ENCODE data around the gene GNB2. TPM values are rescaled to one million over a fixed set of nuclear protein-coding genes. Genes with fewer than 3 reads are reported as not detected.

Gene GNB2
- total and polyA plus RNA-seq, 2 of the 13 experiments (the other 11 are each of a cell fraction or from before 2014, with no cell fraction given) = 48.3 to 67.1 TPM

DNA sequence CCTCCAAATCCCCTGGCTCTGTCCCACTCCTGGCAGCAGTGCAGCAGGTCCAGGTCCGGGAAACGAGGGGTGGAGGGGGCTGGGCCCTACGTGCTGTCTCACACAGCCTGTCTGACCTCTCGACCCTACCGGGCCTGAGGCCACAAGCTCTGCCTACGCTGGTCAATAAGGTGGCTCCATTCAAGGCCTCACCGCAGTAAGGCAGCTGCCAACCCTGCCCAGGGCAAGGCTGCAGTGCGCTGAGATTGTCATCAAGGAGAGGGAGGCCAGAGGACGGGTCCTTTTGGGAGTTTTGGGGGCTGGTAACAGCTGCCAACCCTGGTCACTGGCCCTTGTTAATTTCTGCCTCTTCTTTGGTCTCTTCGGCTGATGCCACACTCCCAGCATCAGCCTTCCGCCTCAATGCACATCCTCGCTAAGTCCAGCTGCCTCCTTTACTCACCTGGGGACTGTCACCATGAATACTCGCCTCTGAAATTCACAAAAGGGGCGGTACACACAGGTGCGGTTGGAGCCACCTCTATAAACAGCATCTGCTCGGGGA, 50.3 kb downstream of the GNB2 start:
- Histone ChIP-seq H3K36me3 (replicated peaks in 1 of 2; ENCODE audit: control insufficient read depth in 1 of 2, insufficient read depth in 2 of 2, low read length in 2 of 2) (no peaks in the 10 kb centered on the region), H3K4me2 (ENCODE audit: low read depth, low read length) (peak overlapping the region; percentile 92), H3K4me1 (ENCODE audit: insufficient read depth, low read length) (peaks cover 94% of the 10 kb centered on the region), H3K27ac (ENCODE audit: extremely low read length, insufficient read depth, low read length) (peak overlapping the region; percentile 44), H3K9ac (ENCODE audit: insufficient read depth, low read depth, low read length) (peak overlapping the region; percentile 15; the same call in 1 of the 2 replicates), H3K9me3 (ENCODE audit: low read length) (no peaks in the 10 kb centered on the region), H3K79me2 (ENCODE audit: insufficient read depth, low read length) (peaks cover 9% of the 10 kb centered on the region), H4K20me1 (ENCODE audit: insufficient read depth, low read length) (no peaks in the 10 kb centered on the region), H3K4me3 (replicated peaks in 1 of 3; ENCODE audit: insufficient read depth in 1 of 3, low read depth in 2 of 3, low read length in 3 of 3) (peak overlapping the region in 2 of 3 experiments; percentile 25 to 46; a peak in 2 of 6 replicates), H2AFZ (ENCODE audit: low read length) (no peak overlapping the region), H3K27me3 (ENCODE audit: control insufficient read depth in 1 of 2, insufficient read depth in 2 of 2, low read length in 2 of 2) (no peaks in the 10 kb centered on the region; a peak in 1 of 5 replicates)
- WGBS (ENCODE audit: low lambda C conversion rate) = 69% methylated on average over 8 of the region's 16 CpGs
- ChIA-PET CTCF (ENCODE audit: low intra/inter-chr PET ratio, low total read pairs) (interaction anchor here (4.6 kb wide), 1 partner anchor 19 kb away, joined by 37 read pairs; the partner anchor contains the start of gene POP7), POLR2A (interaction anchor here (5.9 kb wide), 1 partner anchor 17 kb away, joined by 59 read pairs; the partner anchor contains the start of gene POP7)
- no peak for FAIRE-seq
- ATAC-seq = peak; percentile 21
- intact Hi-C loops (cut with micrococcal nuclease; ENCODE audit: unreplicated experiment) (no loop called here), in situ Hi-C loops (cut with HindIII; ENCODE audit: extremely low pct_ligation_motif_present, low pct_unique_long_range_greater_than_20kb) (no loop called here)
- BruUV-seq (replicated peaks) = no TSS peak
- peak; percentile 44 for DNase-seq (ENCODE audit: low spot score)
- no peak for TF ChIP-seq ZMYM4 (CRISPR knock-in tag; IDR thresholded peaks at IDR 0.05)
- 0 out of 2 replicates have a peak, but pooled peaks have one; percentile 30 for TF ChIP-seq ZNF136 (CRISPR knock-in tag; IDR thresholded peaks at IDR 0.05; ENCODE audit: low read depth)
- no peak for TF ChIP-seq ZBTB21 (CRISPR knock-in tag; IDR thresholded peaks at IDR 0.05)
- no peak for TF ChIP-seq TAF1 (CRISPR knock-in tag; IDR thresholded peaks at IDR 0.05)
- no peak for TF ChIP-seq RBM22 (optimal IDR thresholded peaks at IDR 0.05; ENCODE audit: low read length)
- no peak; the same call in 1 of the 2 replicates for TF ChIP-seq ZBTB20 (CRISPR knock-in tag; IDR thresholded peaks at IDR 0.05; ENCODE audit: borderline replicate concordance, low read depth)
- no peak for TF ChIP-seq ZNF550 (CRISPR knock-in tag; IDR thresholded peaks at IDR 0.05; ENCODE audit: borderline replicate concordance)
- no peak for TF ChIP-seq RBAK (CRISPR knock-in tag; IDR thresholded peaks at IDR 0.05)
- TF ChIP-seq, protein P1, sequence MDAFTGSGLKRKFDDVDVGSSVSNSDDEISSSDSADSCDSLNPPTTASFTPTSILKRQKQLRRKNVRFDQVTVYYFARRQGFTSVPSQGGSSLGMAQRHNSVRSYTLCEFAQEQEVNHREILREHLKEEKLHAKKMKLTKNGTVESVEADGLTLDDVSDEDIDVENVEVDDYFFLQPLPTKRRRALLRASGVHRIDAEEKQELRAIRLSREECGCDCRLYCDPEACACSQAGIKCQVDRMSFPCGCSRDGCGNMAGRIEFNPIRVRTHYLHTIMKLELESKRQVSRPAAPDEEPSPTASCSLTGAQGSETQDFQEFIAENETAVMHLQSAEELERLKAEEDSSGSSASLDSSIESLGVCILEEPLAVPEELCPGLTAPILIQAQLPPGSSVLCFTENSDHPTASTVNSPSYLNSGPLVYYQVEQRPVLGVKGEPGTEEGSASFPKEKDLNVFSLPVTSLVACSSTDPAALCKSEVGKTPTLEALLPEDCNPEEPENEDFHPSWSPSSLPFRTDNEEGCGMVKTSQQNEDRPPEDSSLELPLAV (CRISPR knock-in tag; conservative IDR thresholded peaks at IDR 0.05; ENCODE audit: low read depth) = no peak
- TF ChIP-seq ZNF841 (CRISPR knock-in tag; IDR thresholded peaks at IDR 0.05; ENCODE audit: borderline replicate concordance) = no peak
- TF ChIP-seq, protein P2, sequence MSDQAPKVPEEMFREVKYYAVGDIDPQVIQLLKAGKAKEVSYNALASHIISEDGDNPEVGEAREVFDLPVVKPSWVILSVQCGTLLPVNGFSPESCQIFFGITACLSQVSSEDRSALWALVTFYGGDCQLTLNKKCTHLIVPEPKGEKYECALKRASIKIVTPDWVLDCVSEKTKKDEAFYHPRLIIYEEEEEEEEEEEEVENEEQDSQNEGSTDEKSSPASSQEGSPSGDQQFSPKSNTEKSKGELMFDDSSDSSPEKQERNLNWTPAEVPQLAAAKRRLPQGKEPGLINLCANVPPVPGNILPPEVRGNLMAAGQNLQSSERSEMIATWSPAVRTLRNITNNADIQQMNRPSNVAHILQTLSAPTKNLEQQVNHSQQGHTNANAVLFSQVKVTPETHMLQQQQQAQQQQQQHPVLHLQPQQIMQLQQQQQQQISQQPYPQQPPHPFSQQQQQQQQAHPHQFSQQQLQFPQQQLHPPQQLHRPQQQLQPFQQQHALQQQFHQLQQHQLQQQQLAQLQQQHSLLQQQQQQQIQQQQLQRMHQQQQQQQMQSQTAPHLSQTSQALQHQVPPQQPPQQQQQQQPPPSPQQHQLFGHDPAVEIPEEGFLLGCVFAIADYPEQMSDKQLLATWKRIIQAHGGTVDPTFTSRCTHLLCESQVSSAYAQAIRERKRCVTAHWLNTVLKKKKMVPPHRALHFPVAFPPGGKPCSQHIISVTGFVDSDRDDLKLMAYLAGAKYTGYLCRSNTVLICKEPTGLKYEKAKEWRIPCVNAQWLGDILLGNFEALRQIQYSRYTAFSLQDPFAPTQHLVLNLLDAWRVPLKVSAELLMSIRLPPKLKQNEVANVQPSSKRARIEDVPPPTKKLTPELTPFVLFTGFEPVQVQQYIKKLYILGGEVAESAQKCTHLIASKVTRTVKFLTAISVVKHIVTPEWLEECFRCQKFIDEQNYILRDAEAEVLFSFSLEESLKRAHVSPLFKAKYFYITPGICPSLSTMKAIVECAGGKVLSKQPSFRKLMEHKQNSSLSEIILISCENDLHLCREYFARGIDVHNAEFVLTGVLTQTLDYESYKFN (CRISPR knock-in tag; conservative IDR thresholded peaks at IDR 0.05) = peak; percentile 89
- TF ChIP-seq ZFP36L1 (CRISPR knock-in tag; IDR thresholded peaks at IDR 0.05) = peak; percentile 68; the same call in 1 of the 2 replicates
- no peak for TF ChIP-seq POLR2G (IDR thresholded peaks at IDR 0.05; ENCODE audit: low read depth, low read length)
- TF ChIP-seq ZNF329 (CRISPR knock-in tag; IDR thresholded peaks at IDR 0.05; ENCODE audit: low read depth) = no peak
- no peak for TF ChIP-seq ZNF557 (CRISPR knock-in tag; IDR thresholded peaks at IDR 0.05)
- TF ChIP-seq FOXJ3 (CRISPR knock-in tag; IDR thresholded peaks at IDR 0.05; ENCODE audit: borderline replicate concordance) = no peak
- no peak for TF ChIP-seq ZNF264 (CRISPR knock-in tag; IDR thresholded peaks at IDR 0.05)
- TF ChIP-seq ZFP90 (CRISPR knock-in tag; IDR thresholded peaks at IDR 0.05; ENCODE audit: borderline replicate concordance) = no peak
- TF ChIP-seq TBL1XR1 (IDR thresholded peaks at IDR 0.05; ENCODE audit: borderline replicate concordance, low read length, partially characterized antibody) = no peak
- peak; percentile 72; the same call in 1 of the 2 replicates for TF ChIP-seq ZNF816 (CRISPR knock-in tag; IDR thresholded peaks at IDR 0.05; ENCODE audit: borderline replicate concordance)
- TF ChIP-seq HES4 (CRISPR knock-in tag; IDR thresholded peaks at IDR 0.05; ENCODE audit: borderline replicate concordance) = no peak
